Epithelial cell of proximal tubule (primary cell): ENCODE measurements around the gene BPIFB4. TPM values are rescaled to one million over a fixed set of nuclear protein-coding genes. Genes with fewer than 3 reads are reported as not detected.
A peak's percentile ranks its signal among the peaks of the same experiment; 100 is the strongest.
"Not testable (repeated sequence)": the region's sequence is repeated elsewhere in the genome, so short reads cannot be mapped to it uniquely, and the experiment has no call there.

Experiments used
- DNase-seq: peaks from one replicate; pipeline ENCODE4 v3.0.0-alpha.2; 2011; ENCODE audit warnings: low read depth
- H3K4me3 ChIP-seq: 2 replicates; pipeline ENCODE4 v1.5.1; 2011; ENCODE audit warnings: low read depth, mild to moderate bottlenecking, low read length
- CTCF ChIP-seq: conservative IDR thresholded peaks from 2 replicates; pipeline ENCODE4 v1.5.1; 2012; ENCODE audit warnings: low read depth, mild to moderate bottlenecking, low read length
- total RNA-seq: library from RNA; depleted of rRNA; stranded (reverse); fragments of >200 nt; gene quantifications from 2 replicates; pipeline ENCODE4 v1.2.3, GENCODE V29; 2015

Gene BPIFB4
- total RNA-seq, 1 donor from 2014 or later, result not detected

- H3K4me3 ChIP-seq, result no peak overlapping the region
- no peak for DNase-seq
- no peak for TF ChIP-seq CTCF
These were observed 14.1 kb downstream of the BPIFB4 start for GRCh38 chr20:33093582-33093981.

- no peak for TF ChIP-seq CTCF
- DNase-seq, result no peak
- no peak overlapping the region for H3K4me3 ChIP-seq
These were observed 15.8 kb downstream of the BPIFB4 start for GRCh38 chr20:33095249-33095648.

GRCh38 chr20:33095902-33096584, 16.6 kb downstream of the BPIFB4 start:
- not testable (repeated sequence) for DNase-seq, H3K4me3 ChIP-seq
- TF ChIP-seq CTCF, result peak; percentile 90

- TF ChIP-seq CTCF, result no peak
- no peak overlapping the region for H3K4me3 ChIP-seq
- DNase-seq, result no peak
These were observed 17.6 kb downstream of the BPIFB4 start for GRCh38 chr20:33097001-33097400.

- no peak overlapping the region for H3K4me3 ChIP-seq
- DNase-seq, result no peak
These were observed 20.5 kb downstream of the BPIFB4 start for GRCh38 chr20:33099843-33100538.

GRCh38 chr20:33103556-33103955, 24.1 kb downstream of the BPIFB4 start:
- TF ChIP-seq CTCF, result no peak
- no peak overlapping the region for H3K4me3 ChIP-seq
- DNase-seq, result no peak

More at GRCh38 chr20:33099843-33100538, 20.5 kb downstream of the BPIFB4 start:
- no peak for TF ChIP-seq CTCF
